H1 (cell line): ENCODE measurements around the gene PCGF6. TPM values are rescaled to one million over a fixed set of nuclear protein-coding genes. Genes with fewer than 3 reads are reported as not detected.

Source experiments
- CTCF ChIA-PET: fragments of 300-600 bp; sonication (Branson Sonifier 250); formaldehyde crosslinking; loops from one replicate; lab custom pipeline; 2021; ENCODE audit not compliant: partially characterized antibody; lab: Charles Lee
- POLR2A ChIA-PET: fragments of 300-600 bp; sonication (Branson Sonifier 250); formaldehyde crosslinking; loops from one replicate; lab custom pipeline; 2021; ENCODE audit warnings: inconsistent platforms; ENCODE audit not compliant: partially characterized antibody; lab: Charles Lee
- DNase-seq, 2 experiments: peaks; one replicate each; pipeline versions ENCODE4 v3.0.0 to v3.0.0-alpha.2; 2010 to 2022; ENCODE audit warnings: low spot score in 2 of 2, low read depth in 1 of 2, mixed read lengths in 1 of 2
- FAIRE-seq: peaks from 2 replicates; lab custom pipeline; 2011; peaks lifted over from hg19 to GRCh38; lab: Jason Lieb, UNC
- H2AFZ ChIP-seq: 2 replicates; pipeline ENCODE4 v1.8.1; 2012; ENCODE audit warnings: low read length, inconsistent platforms
- H2AK5ac ChIP-seq: 2 replicates; pipeline ENCODE4 v1.6.1; 2013; ENCODE audit warnings: low read depth, low read length
- H2BK120ac ChIP-seq: replicated peaks from 2 replicates; pipeline ENCODE3; 2013; ENCODE audit warnings: low read depth, low read length, inconsistent platforms
- H2BK12ac ChIP-seq: 2 replicates; pipeline ENCODE4 v1.6.1; 2013; ENCODE audit warnings: low read depth, low read length
- H2BK15ac ChIP-seq: 2 replicates; pipeline ENCODE4 v1.6.1; 2013; ENCODE audit warnings: low read length
- H2BK20ac ChIP-seq: 2 replicates; pipeline ENCODE4 v1.6.1; 2013; ENCODE audit warnings: low read length
- H2BK5ac ChIP-seq: 2 replicates; pipeline ENCODE4 v1.6.1; 2013; ENCODE audit warnings: low read depth, low read length
- H3K14ac ChIP-seq: 2 replicates; pipeline ENCODE4 v1.6.1; 2013; ENCODE audit warnings: inconsistent platforms; ENCODE audit not compliant: insufficient read length
- H3K18ac ChIP-seq: 2 replicates; pipeline ENCODE4 v1.6.1; 2013; ENCODE audit warnings: low read length; ENCODE audit errors: extremely low read depth
- H3K23ac ChIP-seq: 2 replicates; pipeline ENCODE4 v1.6.1; 2013; ENCODE audit warnings: inconsistent platforms; ENCODE audit not compliant: insufficient read length
- H3K23me2 ChIP-seq: 2 replicates; pipeline ENCODE4 v1.6.1; 2013; ENCODE audit warnings: low read depth, low read length
- H3K27ac ChIP-seq: 2 replicates; pipeline ENCODE4 v1.6.1; 2011; ENCODE audit warnings: low read depth, low read length, inconsistent platforms
- H3K27me3 ChIP-seq, 4 experiments: replicated peaks in 1 of 4; 1 replicate in 1 of 4; 2 replicates in 3 of 4; pipeline versions ENCODE4 v1.6.1 to v1.8.1; 2011 to 2013; ENCODE audit warnings: low read length in 3 of 4, mild to moderate bottlenecking in 3 of 4, inconsistent platforms in 2 of 4, mixed read lengths in 2 of 4, moderate library complexity in 1 of 4; ENCODE audit not compliant: control insufficient read depth in 3 of 4, insufficient read depth in 3 of 4; ENCODE audit errors: extremely low read depth in 1 of 4
- H3K36me3 ChIP-seq, 4 experiments: 2 replicates each; pipeline versions ENCODE4 v1.6.1 to v1.8.1; 2011 to 2013; ENCODE audit warnings: mild to moderate bottlenecking in 4 of 4, low read length in 3 of 4, moderate library complexity in 2 of 4, control low read depth in 1 of 4, inconsistent platforms in 1 of 4; ENCODE audit not compliant: insufficient read depth in 4 of 4, control insufficient read depth in 2 of 4
- H3K4ac ChIP-seq: replicated peaks from 2 replicates; pipeline ENCODE3; 2013; ENCODE audit warnings: low read length, low read depth, mixed read lengths, inconsistent platforms; ENCODE audit not compliant: insufficient read length
- H3K4me1 ChIP-seq, 4 experiments: replicated peaks in 1 of 4; 1 replicate in 1 of 4; 2 replicates in 3 of 4; pipeline versions ENCODE4 v1.6.1 to v1.8.1; 2011 to 2013; ENCODE audit warnings: low read length in 3 of 4, inconsistent platforms in 2 of 4, mixed read lengths in 1 of 4; ENCODE audit not compliant: insufficient read depth in 4 of 4, control insufficient read depth in 3 of 4
- H3K4me2 ChIP-seq, 2 experiments: 2 replicates each; pipeline versions ENCODE4 v1.6.1 to v1.8.1; 2011 to 2013; ENCODE audit warnings: low read depth in 2 of 2, low read length in 2 of 2, control low read depth in 1 of 2, inconsistent platforms in 1 of 2, mild to moderate bottlenecking in 1 of 2; ENCODE audit not compliant: insufficient read depth in 1 of 2
- H3K4me3 ChIP-seq, 4 experiments: fragments of 200-600, 300-600 bp in 1 of 4; sonication (generic), shearing (Covaris generic), sonication (Bioruptor Twin) in 1 of 4; 2 replicates each; pipeline versions ENCODE4 v1.5.1 to v1.8.1; 2011 to 2016; ENCODE audit warnings: low read length in 4 of 4, low read depth in 3 of 4, control low read depth in 2 of 4, inconsistent platforms in 2 of 4, mild to moderate bottlenecking in 2 of 4, mixed read lengths in 1 of 4, moderate library complexity in 1 of 4; ENCODE audit not compliant: insufficient read depth in 2 of 4; ENCODE audit errors: extremely low read depth in 1 of 4
- H3K56ac ChIP-seq: replicated peaks from 2 replicates; pipeline ENCODE3; 2013; ENCODE audit warnings: low read depth, mild to moderate bottlenecking, mixed read lengths, low read length, inconsistent platforms; ENCODE audit not compliant: insufficient read length
- H3K79me1 ChIP-seq: 2 replicates; pipeline ENCODE4 v1.6.1; 2013; ENCODE audit warnings: low read depth, low read length, control low read depth
- H3K79me2 ChIP-seq, 2 experiments: 2 replicates each; pipeline versions ENCODE4 v1.6.1 to v1.8.1; 2012 to 2013; ENCODE audit warnings: low read length in 2 of 2, mild to moderate bottlenecking in 2 of 2, inconsistent platforms in 1 of 2; ENCODE audit not compliant: insufficient read depth in 2 of 2, control insufficient read depth in 1 of 2
- H3K9ac ChIP-seq, 4 experiments: replicated peaks in 1 of 4; 1 replicate in 1 of 4; 2 replicates in 3 of 4; pipeline versions ENCODE4 v1.6.1 to v1.8.1; 2011 to 2013; ENCODE audit warnings: low read depth in 3 of 4, low read length in 3 of 4, control low read depth in 2 of 4, mild to moderate bottlenecking in 2 of 4, moderate library complexity in 2 of 4, inconsistent platforms in 1 of 4; ENCODE audit errors: extremely low read depth in 1 of 4
- H3K9me3 ChIP-seq, 2 experiments: 2 replicates each; pipeline versions ENCODE4 v1.6.1 to v1.8.1; 2012 to 2013; ENCODE audit warnings: mild to moderate bottlenecking in 2 of 2, moderate library complexity in 2 of 2, control low read depth in 1 of 2, inconsistent platforms in 1 of 2, low read depth in 1 of 2, low read length in 1 of 2, mixed read lengths in 1 of 2; ENCODE audit not compliant: insufficient read depth in 2 of 2
- H4K20me1 ChIP-seq, 2 experiments: replicated peaks in 1 of 2; 2 replicates each; pipeline versions ENCODE3 to v1.8.1; 2011 to 2013; ENCODE audit warnings: inconsistent platforms in 2 of 2, low read length in 2 of 2, mild to moderate bottlenecking in 1 of 2; ENCODE audit not compliant: insufficient read depth in 2 of 2, control insufficient read depth in 1 of 2
- H4K5ac ChIP-seq: 2 replicates; pipeline ENCODE4 v1.6.1; 2013; ENCODE audit warnings: low read length, low read depth, mixed read lengths, inconsistent platforms; ENCODE audit not compliant: insufficient read length
- H4K8ac ChIP-seq: 2 replicates; pipeline ENCODE4 v1.8.0; 2013; ENCODE audit warnings: mild to moderate bottlenecking, moderate library complexity, low read length, inconsistent platforms; ENCODE audit not compliant: insufficient read depth; ENCODE audit errors: extremely low read depth
- H4K91ac ChIP-seq: replicated peaks from 2 replicates; pipeline ENCODE3; 2013; ENCODE audit warnings: low read length, mixed read lengths, inconsistent platforms; ENCODE audit not compliant: insufficient read length
- BRCA1 ChIP-seq: IDR thresholded peaks from 2 replicates; pipeline ENCODE4 v1.6.1; 2012; ENCODE audit warnings: low read depth, low read length, improper control_type of control experiment
- CBX5 ChIP-seq: fragments of 300-800, 300-1000 bp; sonication (generic); IDR thresholded peaks from 2 replicates; pipeline ENCODE4 v1.7.1; 2016; ENCODE audit warnings: antibody characterized with exemption, low read length, low read depth
- FOSL1 ChIP-seq: IDR thresholded peaks from 2 replicates; pipeline ENCODE4 v1.6.1; 2011; ENCODE audit warnings: mild to moderate bottlenecking, low read depth, low read length, moderate library complexity; ENCODE audit not compliant: insufficient read depth
- GABPA ChIP-seq: IDR thresholded peaks from 2 replicates; pipeline ENCODE4 v1.6.1; 2011; ENCODE audit warnings: mild to moderate bottlenecking, low read length, moderate library complexity, borderline replicate concordance; ENCODE audit not compliant: insufficient read depth
- KDM4A ChIP-seq: IDR thresholded peaks from one replicate; pipeline ENCODE4 v1.7.1; 2012; ENCODE audit warnings: low read depth, mild to moderate bottlenecking, moderate library complexity, low read length, inconsistent platforms; ENCODE audit not compliant: severe bottlenecking
- RBBP5 ChIP-seq: IDR thresholded peaks from 2 replicates; pipeline ENCODE4 v1.7.1; 2012; ENCODE audit warnings: low read depth, mild to moderate bottlenecking, inconsistent platforms, low read length, moderate library complexity, borderline replicate concordance
- SAP30 ChIP-seq: fragments of 300-600 bp; sonication (generic); IDR thresholded peaks from 2 replicates; pipeline ENCODE4 v1.7.1; 2012; ENCODE audit warnings: low read length, moderate library complexity, mild to moderate bottlenecking, inconsistent platforms; ENCODE audit not compliant: insufficient read depth, insufficient replicate concordance
- SP1 ChIP-seq: IDR thresholded peaks from 2 replicates; pipeline ENCODE4 v1.6.1; 2011; ENCODE audit warnings: low read depth, low read length
- WGBS, 2 experiments: shearing (Covaris generic) in 1 of 2; methylation state at CpG; one replicate each; pipeline versions ENCODE4 v1.1.6 to v1.1.7; 2013 to 2015; ENCODE audit warnings: low lambda C conversion rate in 2 of 2, mixed read lengths in 2 of 2, inconsistent platforms in 1 of 2, low coverage in 1 of 2, missing lambda C conversion rate in 1 of 2; ENCODE audit not compliant: insufficient replicate concordance in 2 of 2, insufficient coverage in 1 of 2, insufficient read length in 1 of 2; ENCODE audit errors: extremely low coverage in 1 of 2, missing lambda C conversion rate in 1 of 2; 5-methylcytosine and 5-hydroxymethylcytosine counted together
- polyA plus RNA-seq, 7 experiments: library from polyadenylated mRNA; depleted of rRNA in 3 of 7; stranded (reverse) in 5 of 7; unstranded in 2 of 7; fragments of >200 nt in 5 of 7; fragments of 200-250 nt in 2 of 7; gene quantifications; 1 replicate in 5 of 7; 2 replicates in 1 of 7; 4 replicates in 1 of 7; pipeline versions ENCODE4 v1.2.1 to v1.2.3, GENCODE V29; 2011 to 2013; ENCODE audit warnings: missing spikeins in 2 of 7, mixed read lengths in 2 of 7
- total RNA-seq: library from RNA; stranded (reverse); fragmentation: NEBNext Ultra II Directional; extraction: Animal tissue kit (Norgen Biotek cat#: 25700); gene quantifications from 2 replicates; pipeline ENCODE4 v1.2.1, GENCODE V29; 2021
- TF ChIP-seq, protein P1 (sequence below): IDR thresholded peaks from 2 replicates; pipeline ENCODE4 v1.6.1; 2012; ENCODE audit warnings: inconsistent platforms
- TF ChIP-seq, protein P2 (sequence below): IDR thresholded peaks from 2 replicates; pipeline ENCODE4 v1.6.1; 2011; ENCODE audit warnings: low read depth, mild to moderate bottlenecking, low read length; ENCODE audit not compliant: insufficient read depth

Gene PCGF6
- total and polyA plus RNA-seq, 2 of the 8 experiments (the other 6 are each of a cell fraction or from before 2014, with no cell fraction given), result 6.9 to 18.6 TPM

DNA sequence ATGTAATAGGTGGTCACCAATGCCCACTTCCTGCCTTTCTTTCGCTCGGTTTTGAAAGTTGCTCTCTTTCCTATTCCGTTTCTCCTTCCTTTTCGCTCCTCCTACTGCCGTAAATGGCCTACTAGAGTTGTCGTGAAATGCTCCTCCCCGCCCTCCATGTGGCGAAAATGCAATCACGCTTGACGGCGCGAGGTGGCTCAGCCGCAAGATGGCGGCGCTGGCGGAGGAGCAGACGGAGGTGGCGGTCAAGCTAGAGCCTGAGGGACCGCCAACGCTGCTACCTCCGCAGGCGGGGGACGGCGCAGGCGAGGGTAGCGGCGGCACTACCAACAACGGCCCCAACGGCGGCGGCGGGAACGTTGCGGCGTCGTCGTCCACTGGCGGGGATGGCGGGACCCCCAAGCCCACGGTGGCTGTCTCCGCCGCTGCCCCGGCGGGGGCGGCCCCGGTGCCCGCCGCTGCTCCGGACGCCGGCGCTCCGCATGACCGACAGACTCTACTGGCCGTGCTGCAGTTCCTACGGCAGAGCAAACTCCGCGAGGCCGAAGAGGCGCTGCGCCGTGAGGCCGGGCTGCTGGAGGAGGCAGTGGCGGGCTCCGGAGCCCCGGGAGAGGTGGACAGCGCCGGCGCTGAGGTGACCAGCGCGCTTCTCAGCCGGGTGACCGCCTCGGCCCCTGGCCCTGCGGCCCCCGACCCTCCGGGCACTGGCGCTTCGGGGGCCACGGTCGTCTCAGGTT lies 17.0 kb upstream of the PCGF6 start, which contains the start of gene TAF5:
TSS of gene TAF5 (plus strand) at position 195 of the 737 bp plus-strand sequence. CDS start at position 209, 14 bp downstream.
- H2BK5ac ChIP-seq, result peak within 1 kb of the TSS; percentile 47; the same call in 1 of the 2 replicates
- no peak within 1 kb of the TSS for H2BK12ac ChIP-seq
- no peak within 1 kb of the TSS for H3K23ac ChIP-seq
- peak within 1 kb of the TSS; percentile 89 for H4K5ac ChIP-seq
- H3K4me3 ChIP-seq, result peak within 1 kb of the TSS; percentile 83 to 88 (median 86)
- peaks cover 0 to 8% of the 10 kb centered on the region in 2 experiments; a peak in 1 of 4 replicates for H3K79me2 ChIP-seq
- peak within 1 kb of the TSS; percentile 59 to 63 for H3K4me2 ChIP-seq
- peak within 1 kb of the TSS; percentile 93; the same call in 1 of the 2 replicates for H4K8ac ChIP-seq
- peak; percentile 77 to 89 for DNase-seq
- H3K27me3 ChIP-seq, result no peaks in the 10 kb centered on the region
- H2BK20ac ChIP-seq, result no peak within 1 kb of the TSS
- no peaks in the 10 kb centered on the region for H3K36me3 ChIP-seq
- H3K79me1 ChIP-seq, result no peaks in the 10 kb centered on the region
- H3K56ac ChIP-seq, result no peak within 1 kb of the TSS
- no peak within 1 kb of the TSS for H3K14ac ChIP-seq
- no peak within 1 kb of the TSS for H3K18ac ChIP-seq
- H4K91ac ChIP-seq, result peak within 1 kb of the TSS; percentile 60
- no peaks in the 10 kb centered on the region for H3K23me2 ChIP-seq
- WGBS, 2 experiments, result 2% methylated on average over 81 of the region's 81 CpGs; no CpG with 5 or more reads in 1 of the 2 experiments
- peak within 1 kb of the TSS; percentile 51 to 89 (median 65); a peak in 6 of 7 replicates for H3K9ac ChIP-seq
- H4K20me1 ChIP-seq, result no peaks in the 10 kb centered on the region
- no peak within 1 kb of the TSS for H2BK120ac ChIP-seq
- no peaks in the 10 kb centered on the region for H3K4me1 ChIP-seq
- no peaks in the 10 kb centered on the region for H3K9me3 ChIP-seq
- H2AFZ ChIP-seq, result peak within 1 kb of the TSS; percentile 68; the same call in 1 of the 2 replicates
- ChIA-PET POLR2A (interaction anchor here (0.6 to 3.0 kb wide), 7 partner anchors 9 to 205 kb away, joined by 3 to 14 read pairs (median 4); partner anchors contain the start of gene PCGF6), CTCF (interaction anchor here (0.8 to 1.0 kb wide), 2 partner anchors 14 to 171 kb away, joined by 3 read pairs; no protein-coding TSS in a partner anchor)
- no peak within 1 kb of the TSS for H2BK15ac ChIP-seq
- no peak for FAIRE-seq
- H3K4ac ChIP-seq, result no peak within 1 kb of the TSS
- no peak within 1 kb of the TSS for H2AK5ac ChIP-seq
- H3K27ac ChIP-seq, result no peak within 1 kb of the TSS; the same call in 1 of the 2 replicates
- TF ChIP-seq SAP30, result no peak
- TF ChIP-seq FOSL1, result no peak
- peak; percentile 74 for TF ChIP-seq KDM4A
- TF ChIP-seq RBBP5, result 0 out of 2 replicates have a peak, but pooled peaks have one; percentile 66
- TF ChIP-seq SP1, result 0 out of 2 replicates have a peak, but pooled peaks have one; percentile 11
- TF ChIP-seq BRCA1, result no peak
- no peak for TF ChIP-seq GABPA
- TF ChIP-seq, protein P1, sequence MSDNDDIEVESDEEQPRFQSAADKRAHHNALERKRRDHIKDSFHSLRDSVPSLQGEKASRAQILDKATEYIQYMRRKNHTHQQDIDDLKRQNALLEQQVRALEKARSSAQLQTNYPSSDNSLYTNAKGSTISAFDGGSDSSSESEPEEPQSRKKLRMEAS, result 0 out of 2 replicates have a peak, but pooled peaks have one; percentile 26
- no peak for TF ChIP-seq CBX5
- TF ChIP-seq, protein P2, sequence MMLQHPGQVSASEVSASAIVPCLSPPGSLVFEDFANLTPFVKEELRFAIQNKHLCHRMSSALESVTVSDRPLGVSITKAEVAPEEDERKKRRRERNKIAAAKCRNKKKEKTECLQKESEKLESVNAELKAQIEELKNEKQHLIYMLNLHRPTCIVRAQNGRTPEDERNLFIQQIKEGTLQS, result peak; percentile 87
